HG02678 (cell line): Measurements from ENCODE around the gene EGLN2.
"Not testable (repeated sequence)": the region's sequence is repeated elsewhere in the genome, so short reads cannot be mapped to it uniquely, and the experiment has no call there.

Experiments
- ATAC-seq: cut with Tn5 transposase; IDR thresholded peaks from one replicate; pipeline ENCODE4 v1.9.1; 2021; ENCODE audit warnings: mild to moderate bottlenecking, moderate library complexity; ENCODE audit not compliant: unreplicated experiment

The EGLN2 gene

GRCh38 chr19:40842012-40842411 is 43.0 kb downstream of the EGLN2 start:
- not testable (repeated sequence) for ATAC-seq

GRCh38 chr19:40842997-40843652 is 44.1 kb downstream of the EGLN2 start:
- not testable (repeated sequence) for ATAC-seq

GRCh38 chr19:40843653-40844052 is 44.7 kb downstream of the EGLN2 start:
- ATAC-seq, result not testable (repeated sequence)

GRCh38 chr19:40846722-40847121 is 47.7 kb downstream of the EGLN2 start:
- ATAC-seq, result not testable (repeated sequence)

GRCh38 chr19:40850277-40850676 is 51.3 kb downstream of the EGLN2 start, which contains the start of gene CYP2A6:
TSS of gene CYP2A6 (minus strand) at chr19:40850447. CDS start at chr19:40850426, 21 bp downstream.
- ATAC-seq, result not testable (repeated sequence)

- not testable (repeated sequence) for ATAC-seq
Measured at GRCh38 chr19:40852467-40853152, 53.6 kb downstream of the EGLN2 start.
